ENCODE results near the gene PTPRO. TPM values are rescaled to one million over a fixed set of nuclear protein-coding genes. Genes with fewer than 3 reads are reported as not detected.

The PTPRO gene
- polyA plus RNA-seq, 2 of the 4 experiments (the other 2 are of a cell fraction): 0.04 TPM; not detected in 1

GRCh38 chr12:15293731-15294130 lies 28.6 kb upstream of the PTPRO start:
- H3K4me3 ChIP-seq: no peak overlapping the region
- DNase-seq (ENCODE audit: low read depth in 1 of 2, low spot score in 1 of 2): no peak
- ChIA-PET CTCF (no interaction called here), POLR2A (no interaction called here)
- no peak for TF ChIP-seq ZFP36 (IDR thresholded peaks at IDR 0.05; ENCODE audit: borderline replicate concordance, partially characterized antibody)
- no peak for TF ChIP-seq SMC3 (IDR thresholded peaks at IDR 0.05)
- TF ChIP-seq HDAC2 (IDR thresholded peaks at IDR 0.05): no peak
- no peak for TF ChIP-seq HMGXB4 (CRISPR knock-in tag; IDR thresholded peaks at IDR 0.05; ENCODE audit: borderline replicate concordance)
- TF ChIP-seq RNF2 (IDR thresholded peaks at IDR 0.05; ENCODE audit: borderline replicate concordance, low read depth): no peak
- TF ChIP-seq MAZ (IDR thresholded peaks at IDR 0.05; ENCODE audit: borderline replicate concordance, low read depth, low read length): no peak
- TF ChIP-seq PHF8 (IDR thresholded peaks at IDR 0.05; ENCODE audit: borderline replicate concordance, low read depth): no peak
- TF ChIP-seq CBX2 (IDR thresholded peaks at IDR 0.05; ENCODE audit: borderline replicate concordance, low read depth): no peak
- no peaks in the 10 kb centered on the region for H3K9me3 ChIP-seq
- ATAC-seq: no peak
- H3K4me2 ChIP-seq: no peak overlapping the region
- no peak for FAIRE-seq
- H3K4me1 ChIP-seq: no peaks in the 10 kb centered on the region
- WGBS (ENCODE audit: missing lambda C conversion rate): 29% methylated on average over 3 of the region's 3 CpGs
- no peak overlapping the region for H3K27ac ChIP-seq

- no peak overlapping the region for H3K4me2 ChIP-seq
- no peak for FAIRE-seq
- 0% methylated on average over 2 of the region's 2 CpGs for WGBS (ENCODE audit: missing lambda C conversion rate)
Observed at GRCh38 chr12:15299947-15300346, 22.4 kb upstream of the PTPRO start.

GRCh38 chr12:15304296-15304695 lies 18.0 kb upstream of the PTPRO start:
- H3K9me3 ChIP-seq: peaks cover 4% of the 10 kb centered on the region; the same call in 1 of the 3 replicates
- no peaks in the 10 kb centered on the region for H3K4me1 ChIP-seq
- TF ChIP-seq TP53 (CRISPR knock-in tag; IDR thresholded peaks at IDR 0.05) (no peak), HEYL (CRISPR knock-in tag; IDR thresholded peaks at IDR 0.05) (no peak), FOXS1 (CRISPR knock-in tag; IDR thresholded peaks at IDR 0.05) (no peak), ELK1 (IDR thresholded peaks at IDR 0.05; ENCODE audit: low read depth, low read length) (no peak), JUNB (IDR thresholded peaks at IDR 0.05) (no peak), POLR2AphosphoS2 (conservative IDR thresholded peaks at IDR 0.05; ENCODE audit: low read length) (no peak), RFX5 (IDR thresholded peaks at IDR 0.05) (no peak), SMC3 (IDR thresholded peaks at IDR 0.05) (no peak)
- ChIA-PET POLR2A (no interaction called here), CTCF (no interaction called here)
- FAIRE-seq (no peak), DNase-seq (ENCODE audit: low read depth in 1 of 2, low spot score in 1 of 2) (no peak), ATAC-seq (no peak)
- H3K4me3 ChIP-seq: no peak overlapping the region
- WGBS (ENCODE audit: missing lambda C conversion rate): 67% methylated on average over 2 of the region's 2 CpGs
- H3K4me2 ChIP-seq: no peak overlapping the region
- H3K27ac ChIP-seq: no peak overlapping the region

More at GRCh38 chr12:15299947-15300346, 22.4 kb upstream of the PTPRO start:
- ChIA-PET POLR2A (no interaction called here), CTCF (interaction anchor here (0.9 kb wide), 1 partner anchor 24 kb away, joined by 3 read pairs; no protein-coding TSS in a partner anchor)
- Histone ChIP-seq H3K4me3 (no peak overlapping the region), H3K4me1 (no peaks in the 10 kb centered on the region), H3K27ac (no peak overlapping the region), H3K9me3 (peaks cover 4% of the 10 kb centered on the region; the same call in 1 of the 3 replicates)
- DNase-seq (ENCODE audit: low read depth in 1 of 2, low spot score in 1 of 2) (no peak), ATAC-seq (no peak)
- TF ChIP-seq NFE2L2 (conservative IDR thresholded peaks at IDR 0.05; ENCODE audit: low read length) (no peak), POLR2AphosphoS2 (conservative IDR thresholded peaks at IDR 0.05; ENCODE audit: low read length) (no peak), ZFP36 (IDR thresholded peaks at IDR 0.05; ENCODE audit: borderline replicate concordance, partially characterized antibody) (peak; percentile 40), RAD21 (conservative IDR thresholded peaks at IDR 0.05 in 1 of 2, IDR thresholded peaks at IDR 0.05 in 1 of 2) (no peak), EHF (CRISPR knock-in tag; IDR thresholded peaks at IDR 0.05) (no peak), HMGXB4 (CRISPR knock-in tag; IDR thresholded peaks at IDR 0.05; ENCODE audit: borderline replicate concordance) (no peak)

All from A549 (cell line).